Measurements from ENCODE around the gene GUK1.

GUK1 gene

GRCh38 chr1:228105996-228106799, 33.9 kb upstream of the GUK1 start:
- TF ChIP-seq, protein P1, sequence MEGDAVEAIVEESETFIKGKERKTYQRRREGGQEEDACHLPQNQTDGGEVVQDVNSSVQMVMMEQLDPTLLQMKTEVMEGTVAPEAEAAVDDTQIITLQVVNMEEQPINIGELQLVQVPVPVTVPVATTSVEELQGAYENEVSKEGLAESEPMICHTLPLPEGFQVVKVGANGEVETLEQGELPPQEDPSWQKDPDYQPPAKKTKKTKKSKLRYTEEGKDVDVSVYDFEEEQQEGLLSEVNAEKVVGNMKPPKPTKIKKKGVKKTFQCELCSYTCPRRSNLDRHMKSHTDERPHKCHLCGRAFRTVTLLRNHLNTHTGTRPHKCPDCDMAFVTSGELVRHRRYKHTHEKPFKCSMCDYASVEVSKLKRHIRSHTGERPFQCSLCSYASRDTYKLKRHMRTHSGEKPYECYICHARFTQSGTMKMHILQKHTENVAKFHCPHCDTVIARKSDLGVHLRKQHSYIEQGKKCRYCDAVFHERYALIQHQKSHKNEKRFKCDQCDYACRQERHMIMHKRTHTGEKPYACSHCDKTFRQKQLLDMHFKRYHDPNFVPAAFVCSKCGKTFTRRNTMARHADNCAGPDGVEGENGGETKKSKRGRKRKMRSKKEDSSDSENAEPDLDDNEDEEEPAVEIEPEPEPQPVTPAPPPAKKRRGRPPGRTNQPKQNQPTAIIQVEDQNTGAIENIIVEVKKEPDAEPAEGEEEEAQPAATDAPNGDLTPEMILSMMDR (IDR thresholded peaks at IDR 0.05; ENCODE audit: extremely low read depth, missing control alignments), result no peak
- no peak for DNase-seq (ENCODE audit: low spot score)

DNA sequence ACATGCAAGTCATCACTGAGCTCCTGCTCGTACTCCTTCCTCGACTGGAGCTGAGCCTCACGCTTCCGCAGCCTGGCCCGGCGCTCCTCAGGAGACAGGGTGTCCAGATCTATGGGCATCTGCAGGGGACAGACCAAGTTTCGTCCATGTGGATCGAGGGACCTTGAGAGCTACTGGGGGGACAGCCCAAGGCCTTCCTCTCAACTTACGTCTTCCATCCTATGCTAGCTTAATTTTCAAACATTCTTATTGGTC, 33.4 kb upstream of the GUK1 start:
- TF ChIP-seq, protein P1 (IDR thresholded peaks at IDR 0.05; ENCODE audit: extremely low read depth, missing control alignments), result no peak
- DNase-seq (ENCODE audit: low spot score), result no peak

DNA sequence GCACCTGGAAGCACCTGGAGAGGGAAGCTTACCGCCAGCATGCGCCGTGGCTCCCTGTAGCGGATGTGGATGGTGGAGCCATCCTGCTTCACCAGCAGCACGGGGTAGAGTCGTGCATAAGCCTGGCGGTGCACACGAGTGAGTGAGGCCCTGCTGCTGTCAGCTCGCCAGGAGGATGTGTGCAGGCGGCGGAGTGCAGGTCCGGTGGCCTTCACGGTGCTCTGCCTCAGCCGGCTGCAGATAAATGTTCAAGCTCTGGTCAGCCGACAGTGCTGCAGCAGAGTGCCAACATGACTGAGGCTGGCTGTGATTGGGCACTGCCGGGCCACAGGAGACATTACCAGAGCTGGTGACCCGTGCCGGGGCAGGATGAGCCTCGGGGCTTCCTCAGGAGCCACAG, 32.4 kb upstream of the GUK1 start:
- TF ChIP-seq, protein P1 (IDR thresholded peaks at IDR 0.05; ENCODE audit: extremely low read depth, missing control alignments), result no peak
- no peak for DNase-seq (ENCODE audit: low spot score)

- TF ChIP-seq, protein P1 (IDR thresholded peaks at IDR 0.05; ENCODE audit: extremely low read depth, missing control alignments), result no peak
- DNase-seq (ENCODE audit: low spot score), result no peak
Observed at GRCh38 chr1:228108055-228108690, 31.9 kb upstream of the GUK1 start.

GRCh38 chr1:228108742-228109072, 31.4 kb upstream of the GUK1 start:
- DNase-seq (ENCODE audit: low spot score), result no peak
- TF ChIP-seq, protein P1 (IDR thresholded peaks at IDR 0.05; ENCODE audit: extremely low read depth, missing control alignments), result no peak

- DNase-seq (ENCODE audit: low spot score), result peak; percentile 96
- TF ChIP-seq, protein P1 (IDR thresholded peaks at IDR 0.05; ENCODE audit: extremely low read depth, missing control alignments), result no peak
Observed at GRCh38 chr1:228109073-228109961, 30.8 kb upstream of the GUK1 start, which contains the start of gene MRPL55. TSS of gene MRPL55 (minus strand) at chr1:228109299. CDS start at chr1:228108260, 1,039 bp downstream.

Measured in GM20000 (cell line).